ENCODE data around the gene KCNH8.
"Not testable (repeated sequence)": the region's sequence is repeated elsewhere in the genome, so short reads cannot be mapped to it uniquely, and the experiment has no call there.

The KCNH8 gene

GRCh38 chr3:19183584-19183983 is 35.3 kb downstream of the KCNH8 start:
- DNase-seq: no peak

DNA sequence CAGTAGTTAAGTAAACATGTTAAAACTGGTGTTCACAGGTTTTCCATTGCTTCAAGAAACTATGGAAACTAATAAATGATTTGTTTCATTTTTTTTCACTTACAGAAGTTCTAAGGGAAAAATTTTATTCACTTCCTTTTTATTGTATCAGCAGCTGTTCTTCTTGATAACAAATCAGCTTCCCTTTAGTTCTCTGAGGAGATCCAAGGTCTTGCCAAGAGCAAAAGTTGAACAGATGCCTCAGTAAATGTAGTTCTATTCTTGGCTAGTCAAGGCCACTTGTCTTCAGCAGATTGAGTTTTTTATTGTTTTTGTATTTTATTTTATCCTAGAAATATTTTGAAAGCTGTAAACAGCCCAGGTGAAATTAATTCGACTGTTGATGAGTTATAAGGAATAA is 41.8 kb downstream of the KCNH8 start:
- DNase-seq: no peak

GRCh38 chr3:19190602-19191001 is 42.3 kb downstream of the KCNH8 start:
- no peak for DNase-seq

- no peak for DNase-seq
These were observed 50.8 kb downstream of the KCNH8 start for GRCh38 chr3:19199131-19199530.

DNA sequence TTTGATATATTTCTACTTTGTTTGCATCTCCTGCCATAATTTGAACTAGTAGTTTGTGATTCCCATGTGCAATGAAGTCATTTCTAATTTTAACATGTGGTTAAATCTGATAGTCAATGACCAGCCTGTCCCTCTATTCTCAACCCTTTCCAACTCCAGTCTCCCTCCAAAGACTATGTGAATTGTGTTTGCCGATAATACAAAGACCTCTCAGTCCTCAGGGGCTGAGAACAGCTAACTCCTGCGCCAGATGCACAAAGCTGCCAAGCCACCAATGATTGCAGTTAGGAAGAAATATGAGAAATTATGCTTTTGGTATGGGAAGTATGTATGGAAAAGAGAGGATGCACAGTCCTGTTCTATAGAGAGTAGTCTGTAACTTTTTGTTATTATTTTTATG is 54.0 kb downstream of the KCNH8 start:
- no peak for DNase-seq

- no peak for DNase-seq
These were observed 54.4 kb downstream of the KCNH8 start for GRCh38 chr3:19202754-19203153.

DNA sequence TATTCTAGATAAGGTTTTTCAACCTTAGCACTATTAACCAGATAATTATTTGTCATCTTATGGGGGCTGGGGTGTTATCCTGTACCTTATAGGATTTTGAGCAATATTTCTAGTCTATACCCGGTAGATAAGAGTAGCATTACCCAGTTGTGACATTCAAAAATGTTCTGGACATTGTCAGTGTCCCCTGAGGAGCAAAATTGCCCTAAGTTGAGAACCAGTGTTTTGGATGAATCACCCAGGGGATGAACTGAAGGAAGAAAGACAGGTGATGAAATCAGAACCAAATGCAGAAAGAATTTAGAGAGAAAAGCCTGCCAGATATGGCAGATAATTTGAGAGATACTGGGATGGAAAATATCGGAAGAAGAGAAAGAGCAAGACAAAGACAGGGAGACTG is 58.2 kb downstream of the KCNH8 start:
- DNase-seq: no peak

GRCh38 chr3:19213603-19214220 is 65.4 kb downstream of the KCNH8 start:
- no peak for DNase-seq

GRCh38 chr3:19215427-19215826 is 67.1 kb downstream of the KCNH8 start:
- DNase-seq: no peak

DNA sequence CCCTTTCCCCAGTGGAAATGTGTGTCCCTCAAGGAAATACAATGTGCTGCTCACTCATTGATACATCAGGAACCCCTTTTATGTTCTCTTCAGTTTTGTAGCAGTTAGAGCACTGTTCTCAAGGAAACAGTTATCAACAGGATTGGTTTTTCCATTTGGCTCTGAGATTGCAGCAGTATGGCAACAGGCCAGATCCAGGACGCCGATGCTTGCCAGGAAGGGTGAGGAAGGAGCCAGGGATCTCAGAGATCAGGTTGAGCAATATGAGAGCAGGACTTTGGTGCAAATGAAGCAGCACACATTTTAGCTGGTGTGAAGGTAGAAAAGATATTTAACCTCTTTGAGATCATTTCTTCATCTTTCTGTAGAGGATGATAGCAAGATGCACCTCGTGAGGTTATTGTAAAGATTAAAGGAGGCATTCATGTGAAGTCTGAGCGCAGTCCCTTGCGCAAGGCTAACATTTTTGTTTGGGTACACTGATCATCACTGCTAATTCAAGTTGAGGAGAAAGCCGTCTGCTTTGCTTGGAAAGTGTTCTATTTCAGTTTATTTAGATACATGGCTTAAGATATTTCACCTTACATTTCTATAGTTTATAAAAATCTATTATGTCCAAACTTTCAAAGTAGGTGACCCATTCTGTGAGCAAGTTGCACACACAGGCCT is 68.5 kb downstream of the KCNH8 start:
- no peak for DNase-seq

DNA sequence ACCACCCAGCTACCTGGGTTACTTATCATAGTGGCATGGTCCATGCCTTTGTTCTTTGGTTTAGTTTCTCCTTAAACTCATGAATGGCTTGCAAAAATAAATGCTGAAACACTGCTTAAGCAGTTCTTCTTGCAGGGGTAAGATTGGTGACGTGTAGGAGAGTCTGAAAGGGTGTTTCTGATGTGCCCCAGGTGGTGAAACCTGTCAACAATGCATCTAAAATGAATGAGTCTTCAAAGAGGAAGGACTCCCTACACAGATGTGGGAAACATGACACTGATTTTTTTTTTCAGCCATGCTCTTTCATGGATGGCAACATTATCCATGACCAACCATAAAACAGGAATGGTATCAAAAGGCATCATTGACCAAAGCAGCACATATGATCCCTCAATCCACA is 72.0 kb downstream of the KCNH8 start:
- DNase-seq: no peak

GRCh38 chr3:19221081-19221480 is 72.8 kb downstream of the KCNH8 start:
- DNase-seq: no peak

- no peak for DNase-seq
These were observed 78.2 kb downstream of the KCNH8 start for GRCh38 chr3:19226479-19226878.

GRCh38 chr3:19228167-19228566 is 79.9 kb downstream of the KCNH8 start:
- DNase-seq: no peak

DNA sequence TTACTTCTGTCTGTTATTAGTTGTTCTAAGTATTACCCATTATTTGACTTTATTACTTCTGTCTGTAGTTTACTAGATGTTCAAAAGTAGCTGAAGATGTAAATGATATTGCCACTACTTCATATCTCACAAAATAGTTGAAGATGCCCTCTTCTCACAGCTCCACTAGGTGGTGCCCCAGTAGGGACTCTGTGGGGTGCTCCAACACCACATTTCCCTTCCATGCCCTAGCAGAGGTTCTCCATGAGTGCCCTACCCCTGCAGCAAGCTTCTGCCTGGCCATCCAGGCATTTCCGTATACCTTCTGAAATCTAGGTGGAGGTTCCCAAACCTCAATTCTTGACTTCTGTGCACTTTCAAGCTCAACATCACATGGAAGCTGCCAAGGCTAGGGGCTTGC is 80.8 kb downstream of the KCNH8 start:
- DNase-seq: no peak

DNA sequence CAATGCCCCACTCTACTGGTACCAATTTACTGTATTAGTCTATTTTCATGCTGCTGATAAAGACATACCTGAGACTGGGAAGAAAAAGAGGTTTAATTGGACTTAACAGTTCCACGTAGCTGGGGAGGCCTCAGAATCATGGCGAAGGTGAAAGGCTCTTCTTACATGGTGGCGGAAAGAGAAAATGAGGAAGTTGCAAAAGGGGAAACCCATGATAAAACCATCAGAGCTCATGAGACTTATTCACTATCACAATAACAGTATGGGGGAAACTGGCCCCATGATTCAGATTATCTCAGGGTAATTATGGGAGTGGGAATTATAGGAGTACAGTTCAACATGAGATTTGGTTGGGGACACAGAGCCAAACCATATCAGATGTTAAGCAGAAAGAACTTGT is 81.6 kb downstream of the KCNH8 start:
- DNase-seq: not testable (repeated sequence)

DNA sequence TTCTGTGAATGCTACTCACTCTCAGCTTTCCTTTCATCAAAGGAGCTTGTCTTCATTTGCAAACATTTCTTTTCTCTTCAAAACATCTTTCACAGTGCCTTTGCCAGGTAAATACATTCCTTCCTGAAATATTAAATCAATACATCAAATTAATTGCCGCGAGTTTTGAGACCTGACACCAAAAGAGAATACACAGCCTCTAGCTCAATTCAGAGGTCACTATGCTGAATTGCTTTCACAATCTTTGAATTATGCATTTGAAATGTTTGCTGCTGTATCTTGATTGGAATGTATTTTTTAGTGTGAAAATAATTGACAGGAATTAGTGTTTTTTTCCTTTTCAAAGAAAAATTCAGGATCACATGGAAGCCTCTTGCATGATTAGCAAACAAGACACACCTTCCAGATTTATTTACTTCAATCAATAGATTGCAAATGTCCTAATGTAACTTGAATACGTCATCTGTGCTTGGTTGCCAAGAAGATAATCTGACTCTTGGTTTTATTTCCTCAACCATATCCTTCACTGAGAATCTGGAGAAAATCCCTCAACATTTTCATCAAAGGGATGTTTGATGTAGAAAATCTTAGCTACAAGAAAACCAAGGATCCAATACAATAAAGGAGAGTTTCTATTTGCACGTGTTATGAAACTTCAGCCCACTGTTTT is 83.6 kb downstream of the KCNH8 start:
- no peak for DNase-seq

DNA sequence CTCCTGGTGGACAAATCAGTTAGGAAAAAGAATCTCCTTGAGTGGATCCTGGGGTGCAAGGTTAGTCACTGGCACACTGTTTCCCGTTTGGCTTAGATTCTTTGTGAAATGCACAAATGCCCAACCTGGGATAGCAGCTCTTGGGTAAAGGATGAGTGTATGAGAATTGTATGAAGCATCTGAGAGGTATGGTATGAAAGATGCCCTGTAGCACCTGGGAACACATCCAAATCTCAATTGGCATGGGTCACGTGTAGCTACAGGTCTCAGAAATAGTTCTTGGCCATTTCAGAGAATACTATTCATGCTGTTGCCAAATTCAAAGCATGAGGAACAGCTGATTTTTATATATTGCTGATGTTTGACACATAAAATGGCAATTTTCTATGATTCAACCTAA is 84.3 kb downstream of the KCNH8 start:
- DNase-seq: no peak

GRCh38 chr3:19233882-19234784 is 85.8 kb downstream of the KCNH8 start:
- DNase-seq: not testable (repeated sequence)

DNA sequence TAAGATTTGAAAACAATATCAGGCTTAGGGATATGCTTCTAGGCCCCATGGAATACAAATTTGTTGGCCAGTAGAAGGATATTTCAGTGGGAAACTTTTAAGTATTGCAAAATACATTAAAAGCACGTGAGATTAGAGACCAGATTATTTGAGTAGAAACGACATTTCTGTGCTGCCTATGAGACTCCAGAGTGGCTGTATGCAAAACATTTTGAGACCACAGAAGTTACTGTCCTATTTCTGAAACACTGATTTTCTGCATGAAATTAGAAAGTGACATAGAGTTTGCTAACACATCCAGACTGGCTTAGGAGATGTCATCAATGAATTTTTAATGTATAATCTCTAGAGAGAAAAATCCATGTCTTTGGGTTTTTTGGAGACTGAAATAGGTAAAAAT is 99.8 kb downstream of the KCNH8 start:
- DNase-seq: no peak

- no peak for DNase-seq
These were observed 100.5 kb downstream of the KCNH8 start for GRCh38 chr3:19248767-19249166.

- no peak for DNase-seq
These were observed 102.8 kb downstream of the KCNH8 start for GRCh38 chr3:19250959-19251610.

GRCh38 chr3:19254189-19254588 is 105.9 kb downstream of the KCNH8 start:
- DNase-seq: no peak

Measured in activated CD4-positive, CD25-positive, alpha-beta regulatory T cell (primary cell).